GM19438 (cell line): ENCODE results near the gene LRRC4B.
"Not testable (repeated sequence)": the region's sequence is repeated elsewhere in the genome, so short reads cannot be mapped to it uniquely, and the experiment has no call there.

Experiments used
- ATAC-seq: cut with Tn5 transposase; IDR thresholded peaks from one replicate; pipeline ENCODE4 v1.9.1; 2021; ENCODE audit warnings: low read depth; ENCODE audit not compliant: unreplicated experiment

The LRRC4B gene

GRCh38 chr19:50489461-50490011 lies 78.7 kb downstream of the LRRC4B start:
- ATAC-seq, result no peak

- ATAC-seq, result no peak
Measured at GRCh38 chr19:50488389-50489194, 79.6 kb downstream of the LRRC4B start.

GRCh38 chr19:50486823-50487515 lies 81.3 kb downstream of the LRRC4B start:
- ATAC-seq, result no peak

DNA sequence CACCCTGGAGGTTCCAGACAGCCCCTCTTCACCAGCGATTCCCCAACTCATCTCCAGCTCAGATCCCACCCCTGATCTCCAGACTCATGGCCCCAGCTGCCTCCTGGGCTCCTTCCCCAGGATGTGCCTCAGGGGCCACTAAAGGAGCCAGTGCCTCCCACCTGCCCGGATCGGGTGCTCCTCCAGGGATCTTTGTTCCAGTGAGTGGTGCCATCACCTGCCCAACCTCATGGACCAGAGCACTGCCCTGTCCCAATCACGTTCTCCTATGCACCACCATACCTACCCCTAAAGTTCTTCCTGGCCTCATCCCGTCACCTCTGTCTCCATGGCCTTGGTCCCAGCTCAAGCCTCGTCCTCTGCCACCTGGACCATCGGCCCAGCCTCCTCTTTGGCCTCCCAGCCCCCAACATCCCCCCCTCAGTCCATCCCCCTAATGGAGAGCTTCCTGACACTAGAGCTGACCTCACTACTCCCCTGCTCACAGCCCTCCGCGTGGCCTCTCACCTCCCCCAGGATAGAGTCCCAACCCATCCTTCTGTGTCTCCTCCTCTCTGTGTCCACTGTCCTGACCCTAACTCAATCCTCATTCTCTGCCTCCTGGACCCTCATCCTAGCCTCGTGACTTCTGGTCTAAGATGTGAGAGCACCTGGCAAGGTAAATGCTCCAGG lies 82.8 kb downstream of the LRRC4B start:
- no peak for ATAC-seq

GRCh38 chr19:50482916-50483315 lies 85.3 kb downstream of the LRRC4B start:
- ATAC-seq, result no peak

DNA sequence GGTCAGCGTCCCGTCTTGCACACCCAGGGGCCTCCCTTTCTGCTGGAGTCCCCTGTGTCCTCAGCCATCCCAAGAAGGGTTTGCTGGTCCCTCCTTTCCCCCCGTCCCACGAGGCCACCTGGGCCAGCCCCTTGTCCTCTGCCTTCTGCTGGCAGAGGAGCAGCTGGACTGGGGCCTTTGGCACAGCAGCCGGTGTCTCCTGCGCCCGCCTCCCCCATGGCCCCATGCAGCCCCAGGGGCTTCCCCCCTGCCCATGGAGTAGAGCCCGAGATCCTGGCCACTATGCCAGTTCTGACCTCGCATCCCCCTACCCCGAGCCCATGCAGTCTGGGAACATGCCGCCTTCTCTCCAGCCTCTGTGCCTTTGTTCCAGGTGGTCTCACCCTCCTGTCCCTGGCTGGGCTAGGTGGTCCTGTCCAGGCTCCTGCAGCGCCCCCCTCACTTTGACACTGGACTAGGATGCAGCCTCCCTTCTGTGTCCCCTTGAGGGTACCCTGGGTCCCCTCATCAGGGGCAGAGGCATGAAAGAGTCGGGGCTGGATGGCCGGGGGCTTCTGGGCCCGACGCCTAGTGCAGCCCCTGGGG lies 85.9 kb downstream of the LRRC4B start:
- no peak for ATAC-seq

GRCh38 chr19:50481351-50482149 lies 86.7 kb downstream of the LRRC4B start:
- ATAC-seq, result no peak

GRCh38 chr19:50480281-50481111 lies 87.7 kb downstream of the LRRC4B start:
- ATAC-seq, result no peak

DNA sequence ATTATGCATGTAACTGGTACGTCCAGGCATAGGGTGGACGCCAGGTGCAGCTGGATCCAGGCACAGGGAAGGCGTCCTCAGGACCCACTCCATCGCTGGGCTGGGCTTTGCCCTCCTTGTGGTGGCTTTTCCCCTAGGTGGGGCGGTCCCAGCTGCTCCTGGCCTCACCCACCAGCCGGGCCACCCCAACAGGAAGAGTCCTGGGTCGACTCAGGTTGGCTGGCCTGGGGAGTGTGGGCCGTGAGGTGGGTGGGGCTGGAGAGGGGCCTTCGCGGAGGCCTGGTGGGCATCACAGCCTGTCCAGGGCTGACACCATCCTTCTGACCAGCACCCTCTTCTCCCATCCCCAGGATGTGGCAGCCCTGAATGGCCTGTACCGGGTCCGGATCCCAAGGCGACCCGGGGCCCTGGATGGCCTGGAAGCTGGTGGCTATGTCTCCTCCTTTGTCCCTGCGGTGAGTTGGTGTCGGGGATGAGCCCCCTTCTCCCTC lies 88.4 kb downstream of the LRRC4B start:
- no peak for ATAC-seq

- ATAC-seq, result no peak
Measured at GRCh38 chr19:50478901-50479715, 89.1 kb downstream of the LRRC4B start.

- ATAC-seq, result no peak
Measured at GRCh38 chr19:50477751-50478515, 90.3 kb downstream of the LRRC4B start.

GRCh38 chr19:50476907-50477238 lies 91.4 kb downstream of the LRRC4B start:
- ATAC-seq, result no peak

DNA sequence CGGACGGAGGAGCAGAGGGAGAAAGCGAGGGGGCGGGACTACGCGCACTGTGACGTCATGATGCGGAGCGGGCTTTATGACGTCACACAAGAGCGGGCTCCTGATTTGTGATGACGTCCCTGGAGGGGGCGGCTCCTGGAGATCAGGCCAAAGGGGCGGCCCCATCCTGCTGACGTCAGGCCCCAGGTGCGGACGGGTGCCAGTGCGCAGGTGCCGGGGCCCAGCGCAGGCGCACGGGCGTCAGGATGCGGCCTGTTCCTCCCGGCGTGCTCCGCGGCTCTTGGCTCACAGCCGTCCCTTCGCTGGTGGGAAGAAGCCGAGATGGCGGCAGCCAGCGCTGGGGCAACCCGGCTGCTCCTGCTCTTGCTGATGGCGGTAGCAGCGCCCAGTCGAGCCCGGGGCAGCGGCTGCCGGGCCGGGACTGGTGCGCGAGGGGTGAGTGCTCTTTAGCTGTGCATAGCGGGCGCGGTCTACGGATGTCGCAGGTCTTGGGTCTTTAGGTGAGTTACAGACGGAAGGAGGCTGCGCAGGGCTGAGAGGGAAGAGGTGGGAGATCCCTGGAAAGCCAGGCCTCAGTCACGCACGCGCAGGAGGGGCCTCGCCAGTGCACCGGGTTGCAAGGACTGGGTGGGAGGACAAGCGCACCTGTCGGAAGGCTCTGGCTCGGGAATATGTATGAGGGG lies 91.9 kb downstream of the LRRC4B start, which contains the start of the genes EMC10 and GARIN5A:
Gene EMC10 (plus strand): TSS at position 284 of the 683 bp plus-strand sequence. CDS start 38 bp downstream, at position 322.
Gene GARIN5A (minus strand): TSS at position 625 of the 683 bp plus-strand sequence. CDS start 460 bp downstream, at position 165.
- ATAC-seq, result peak; percentile 84

- ATAC-seq, result no peak
Measured at GRCh38 chr19:50475736-50476223, 92.5 kb downstream of the LRRC4B start.

DNA sequence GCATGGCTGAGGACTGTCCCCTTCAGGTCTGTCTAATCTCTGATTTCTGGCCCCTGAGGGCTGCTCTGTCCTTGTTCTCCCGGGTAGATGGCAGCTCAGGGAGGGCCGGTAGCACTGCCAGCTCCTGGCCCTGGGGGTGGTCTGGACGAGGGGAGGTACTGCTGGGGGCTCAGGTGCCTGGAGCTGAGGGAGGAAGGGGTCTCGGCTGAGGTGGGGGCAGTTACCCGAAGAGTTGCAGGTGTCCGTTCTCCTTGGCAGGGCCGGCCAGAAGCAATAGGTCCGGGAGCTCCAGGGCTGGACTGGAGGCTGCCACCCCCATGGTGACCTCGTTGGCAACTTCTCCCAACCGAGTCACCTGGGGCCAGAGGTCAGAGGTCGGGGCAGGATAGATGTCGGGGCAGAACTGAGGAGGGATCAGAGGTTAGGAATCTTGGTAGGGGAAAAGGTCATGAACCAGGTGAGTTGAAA lies 93.1 kb downstream of the LRRC4B start:
- no peak for ATAC-seq

DNA sequence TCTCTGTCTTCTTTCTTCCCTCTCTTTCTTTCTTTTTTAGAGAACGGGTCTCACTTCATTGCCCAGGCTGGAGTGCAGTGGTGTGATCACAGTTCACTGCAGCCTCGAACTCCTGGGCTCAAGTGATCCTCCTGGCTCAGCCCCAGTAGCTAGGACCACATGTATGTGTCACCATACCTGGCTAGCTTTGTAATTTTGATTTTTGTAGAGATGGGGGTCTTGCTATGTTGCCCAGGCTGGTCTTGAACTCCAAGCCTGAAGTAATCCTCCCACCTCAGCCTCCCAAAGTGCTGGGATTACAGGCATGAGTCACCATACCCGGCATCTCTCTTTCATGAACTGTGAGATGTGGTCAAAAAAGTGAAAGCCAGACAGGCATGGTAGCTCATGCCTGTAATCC lies 94.9 kb downstream of the LRRC4B start:
- not testable (repeated sequence) for ATAC-seq
